ENCODE measurements around the gene TBKBP1.

Gene TBKBP1

DNA sequence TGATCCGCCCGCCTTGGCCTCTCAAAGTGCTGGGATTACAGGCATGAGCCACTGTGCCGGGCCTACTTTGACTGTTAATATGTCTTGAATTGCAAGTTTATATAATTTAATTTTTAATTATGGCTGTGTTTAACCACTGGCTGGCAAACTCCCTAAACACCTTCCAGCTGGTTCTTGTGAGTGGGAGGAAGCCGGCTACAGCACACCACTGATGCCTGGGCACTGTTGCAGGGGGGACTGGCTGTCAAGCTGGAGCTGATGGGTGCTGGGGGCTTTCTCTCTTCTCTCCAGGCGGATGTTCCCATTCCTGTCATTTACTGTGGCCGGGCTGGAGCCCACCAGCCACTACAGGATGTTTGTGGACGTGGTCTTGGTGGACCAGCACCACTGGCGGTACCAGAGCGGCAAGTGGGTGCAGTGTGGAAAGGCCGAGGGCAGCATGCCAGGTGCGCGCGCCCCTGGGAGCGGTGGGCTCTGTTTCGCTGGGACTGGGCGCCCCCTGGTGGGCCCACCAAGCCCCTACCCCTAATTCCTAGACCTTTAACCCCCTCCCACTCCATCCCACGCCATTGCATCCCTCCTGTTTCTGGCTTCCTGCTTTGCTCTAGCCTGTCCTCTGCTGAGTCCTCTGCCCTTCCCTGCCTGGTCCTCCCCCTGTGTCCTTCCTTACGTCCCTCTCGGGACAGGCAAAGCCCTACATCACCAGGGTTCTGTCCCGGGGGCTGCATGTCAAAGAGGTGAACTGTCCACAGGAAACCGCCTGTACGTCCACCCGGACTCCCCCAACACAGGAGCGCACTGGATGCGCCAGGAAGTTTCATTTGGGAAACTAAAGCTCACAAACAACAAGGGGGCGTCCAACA lies 48.6 kb downstream of the TBKBP1 start:
- DNase-seq = peak; percentile 65
- CTCF ChIA-PET = interaction anchor here (1.0 to 9.9 kb wide), 7 partner anchors 10 to 79 kb away, joined by 3 to 128 read pairs (median 7); partner anchors contain the start of gene TBX21
- no peaks in the 10 kb centered on the region for H3K27me3 Mint-ChIP-seq
- H3K27ac Mint-ChIP-seq = no peak overlapping the region
- no peak overlapping the region for H3K4me3 Mint-ChIP-seq
- H3K36me3 Mint-ChIP-seq = peaks cover 6% of the 10 kb centered on the region
- H3K9me3 Mint-ChIP-seq = no peaks in the 10 kb centered on the region
- peaks cover 28% of the 10 kb centered on the region for H3K4me1 Mint-ChIP-seq

DNA sequence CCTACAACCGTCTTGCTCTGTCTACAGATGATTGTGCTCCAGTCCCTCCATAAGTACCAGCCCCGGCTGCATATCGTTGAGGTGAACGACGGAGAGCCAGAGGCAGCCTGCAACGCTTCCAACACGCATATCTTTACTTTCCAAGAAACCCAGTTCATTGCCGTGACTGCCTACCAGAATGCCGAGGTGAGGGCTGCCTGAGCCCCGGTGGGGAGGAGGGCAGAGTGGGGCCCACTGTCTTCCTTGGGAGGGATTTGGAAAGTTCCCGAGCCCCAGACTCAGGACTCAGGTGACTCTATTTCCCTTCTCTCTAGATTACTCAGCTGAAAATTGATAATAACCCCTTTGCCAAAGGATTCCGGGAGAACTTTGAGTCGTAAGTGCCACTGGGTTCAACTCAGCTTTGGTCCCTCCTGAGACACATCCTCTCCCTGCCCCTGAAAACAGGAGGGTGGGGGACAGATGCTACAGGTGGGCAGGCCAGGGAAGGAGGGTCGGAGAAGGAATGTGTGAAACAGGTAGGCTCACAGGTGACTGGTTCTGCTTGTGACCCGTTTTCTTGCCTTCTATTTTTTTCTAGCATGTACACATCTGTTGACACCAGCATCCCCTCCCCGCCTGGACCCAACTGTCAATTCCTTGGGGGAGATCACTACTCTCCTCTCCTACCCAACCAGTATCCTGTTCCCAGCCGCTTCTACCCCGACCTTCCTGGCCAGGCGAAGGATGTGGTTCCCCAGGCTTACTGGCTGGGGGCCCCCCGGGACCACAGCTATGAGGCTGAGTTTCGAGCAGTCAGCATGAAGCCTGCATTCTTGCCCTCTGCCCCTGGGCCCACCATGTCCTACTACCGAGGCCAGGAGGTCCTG lies 50.4 kb downstream of the TBKBP1 start:
- Mint-ChIP-seq H3K27ac (no peak overlapping the region), H3K9me3 (no peaks in the 10 kb centered on the region), H3K4me3 (no peak overlapping the region), H3K4me1 (peaks cover 26% of the 10 kb centered on the region), H3K36me3 (peaks cover 6% of the 10 kb centered on the region), H3K27me3 (no peaks in the 10 kb centered on the region)
- CTCF ChIA-PET = interaction anchor here (9.9 kb wide), 1 partner anchor 45 kb away, joined by 128 read pairs; no protein-coding TSS in a partner anchor
- no peak for DNase-seq

DNA sequence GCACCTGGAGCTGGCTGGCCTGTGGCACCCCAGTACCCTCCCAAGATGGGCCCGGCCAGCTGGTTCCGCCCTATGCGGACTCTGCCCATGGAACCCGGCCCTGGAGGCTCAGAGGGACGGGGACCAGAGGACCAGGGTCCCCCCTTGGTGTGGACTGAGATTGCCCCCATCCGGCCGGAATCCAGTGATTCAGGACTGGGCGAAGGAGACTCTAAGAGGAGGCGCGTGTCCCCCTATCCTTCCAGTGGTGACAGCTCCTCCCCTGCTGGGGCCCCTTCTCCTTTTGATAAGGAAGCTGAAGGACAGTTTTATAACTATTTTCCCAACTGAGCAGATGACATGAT lies 51.0 kb downstream of the TBKBP1 start:
- DNase-seq = no peak
- Mint-ChIP-seq H3K27me3 (no peaks in the 10 kb centered on the region), H3K27ac (no peak overlapping the region), H3K4me1 (peaks cover 26% of the 10 kb centered on the region), H3K36me3 (peaks cover 6% of the 10 kb centered on the region), H3K9me3 (no peaks in the 10 kb centered on the region), H3K4me3 (no peak overlapping the region)
- CTCF ChIA-PET = interaction anchor here (9.9 kb wide), 1 partner anchor 46 kb away, joined by 128 read pairs; no protein-coding TSS in a partner anchor

DNA sequence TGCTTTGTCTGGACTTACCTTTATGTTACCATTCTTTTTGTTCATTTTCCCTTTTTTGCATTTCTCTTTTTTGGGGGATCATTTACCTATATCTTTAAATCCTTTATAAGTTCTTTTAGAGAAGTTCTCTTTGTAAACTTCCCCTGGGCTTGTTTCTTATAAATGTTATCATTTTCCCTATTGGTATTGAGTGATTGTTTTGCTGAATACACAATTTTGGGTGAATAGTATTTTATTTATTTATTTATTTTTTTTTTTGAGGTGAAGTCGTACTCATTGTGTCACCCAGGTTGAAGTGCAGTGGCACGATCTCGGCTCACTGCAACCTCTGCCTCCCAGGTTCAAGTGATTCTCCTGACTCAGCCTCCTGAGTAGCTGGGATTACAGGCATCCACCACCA lies 57.5 kb downstream of the TBKBP1 start:
- Mint-ChIP-seq H3K4me1 (no peaks in the 10 kb centered on the region), H3K9me3 (peaks cover 3% of the 10 kb centered on the region), H3K27ac (no peak overlapping the region), H3K4me3 (no peak overlapping the region), H3K27me3 (no peaks in the 10 kb centered on the region), H3K36me3 (no peaks in the 10 kb centered on the region)
- no peak for DNase-seq
- CTCF ChIA-PET = no interaction called here

DNA sequence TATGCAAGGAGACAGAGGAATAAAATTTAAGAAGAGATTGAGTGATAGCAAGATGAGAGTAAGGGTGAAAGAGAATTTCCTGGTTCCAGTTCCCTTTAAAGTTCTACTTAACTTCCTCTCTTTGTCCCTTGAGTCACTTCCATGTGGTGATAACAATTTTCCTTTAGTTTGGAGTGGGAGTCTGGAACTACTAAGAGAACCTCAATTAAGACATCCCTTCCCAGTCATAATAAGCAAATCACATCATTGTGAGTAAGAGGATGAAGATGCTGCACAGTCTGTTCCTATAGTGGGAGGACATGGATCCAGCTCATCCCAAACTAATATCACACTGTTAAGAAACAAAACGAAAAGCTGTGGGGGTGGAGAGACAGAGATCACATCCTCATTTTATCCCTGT lies 63.4 kb downstream of the TBKBP1 start:
- no peaks in the 10 kb centered on the region for H3K4me1 Mint-ChIP-seq
- H3K36me3 Mint-ChIP-seq = no peaks in the 10 kb centered on the region
- peaks cover 29% of the 10 kb centered on the region for H3K27me3 Mint-ChIP-seq
- no peak for DNase-seq
- no peak overlapping the region for H3K27ac Mint-ChIP-seq
- CTCF ChIA-PET = no interaction called here
- no peak overlapping the region for H3K4me3 Mint-ChIP-seq
- peaks cover 6% of the 10 kb centered on the region for H3K9me3 Mint-ChIP-seq

DNA sequence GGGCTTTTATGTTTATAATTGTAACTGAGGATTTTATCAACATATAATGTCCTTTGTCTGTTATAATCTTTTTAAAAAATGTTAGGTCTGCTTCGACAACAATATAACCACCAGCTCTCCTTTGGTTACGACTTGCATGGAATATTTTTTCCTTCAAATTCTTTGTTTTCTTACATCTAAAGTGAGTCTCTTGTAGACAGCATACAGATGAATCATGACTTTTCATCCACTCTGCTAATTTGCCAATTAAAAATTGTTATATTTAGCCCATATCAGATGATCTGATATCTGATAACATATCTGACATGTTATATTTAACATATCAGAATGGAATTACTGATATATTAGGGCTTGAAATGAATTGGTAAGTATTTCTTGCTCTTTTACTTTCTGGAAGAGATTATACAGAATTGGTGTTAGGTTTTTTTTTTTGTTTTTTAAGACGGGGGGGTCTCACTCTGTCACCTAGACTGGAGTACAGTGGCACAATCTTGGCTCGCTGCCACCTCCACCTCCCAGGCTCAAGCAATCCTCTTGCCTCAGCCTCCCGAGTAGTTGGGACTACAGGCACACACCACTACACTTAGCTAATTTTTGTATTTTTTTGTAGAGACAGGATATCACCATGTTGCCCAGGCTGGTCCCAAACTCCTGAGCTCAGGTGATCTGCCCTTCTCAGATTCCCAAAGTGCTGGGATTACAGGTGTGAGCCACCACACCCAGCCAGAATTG lies 66.6 kb downstream of the TBKBP1 start:
- Mint-ChIP-seq H3K36me3 (no peaks in the 10 kb centered on the region), H3K4me3 (no peak overlapping the region), H3K27me3 (peaks cover 36% of the 10 kb centered on the region), H3K27ac (no peak overlapping the region), H3K9me3 (peaks cover 6% of the 10 kb centered on the region), H3K4me1 (peaks cover 3% of the 10 kb centered on the region)
- DNase-seq = no peak
- CTCF ChIA-PET = no interaction called here

Data from activated naive CD4-positive, alpha-beta T cell treated with anti-CD3 and anti-CD28 coated beads, Interleukin-2, amount 10 ng/mL, durations not matched to agents 7 days and 5 days (primary cell).